Hepatocyte (in vitro differentiated cells): ENCODE data around the gene PEMT.

ENCODE experiments used
- EZH2 ChIP-seq: fragments of 200-600 bp; sonication (generic); IDR thresholded peaks from 2 replicates; pipeline ENCODE4 v1.6.1; 2016; ENCODE audit warnings: antibody characterized with exemption, mild to moderate bottlenecking, borderline replicate concordance
- EZH2phosphoT487 ChIP-seq: fragments of 200-600 bp; sonication (generic); IDR thresholded peaks from one replicate; pipeline ENCODE4 v1.6.1; 2018; ENCODE audit warnings: antibody characterized with exemption, mild to moderate bottlenecking, low read depth, moderate library complexity; ENCODE audit not compliant: unreplicated experiment, severe bottlenecking
- TF ChIP-seq, protein P1 (sequence below): fragments of 200-600 bp; sonication (generic); IDR thresholded peaks from 2 replicates; pipeline ENCODE4 v1.5.1; 2016; ENCODE audit warnings: antibody characterized with exemption, mild to moderate bottlenecking; ENCODE audit not compliant: poor library complexity

DNA sequence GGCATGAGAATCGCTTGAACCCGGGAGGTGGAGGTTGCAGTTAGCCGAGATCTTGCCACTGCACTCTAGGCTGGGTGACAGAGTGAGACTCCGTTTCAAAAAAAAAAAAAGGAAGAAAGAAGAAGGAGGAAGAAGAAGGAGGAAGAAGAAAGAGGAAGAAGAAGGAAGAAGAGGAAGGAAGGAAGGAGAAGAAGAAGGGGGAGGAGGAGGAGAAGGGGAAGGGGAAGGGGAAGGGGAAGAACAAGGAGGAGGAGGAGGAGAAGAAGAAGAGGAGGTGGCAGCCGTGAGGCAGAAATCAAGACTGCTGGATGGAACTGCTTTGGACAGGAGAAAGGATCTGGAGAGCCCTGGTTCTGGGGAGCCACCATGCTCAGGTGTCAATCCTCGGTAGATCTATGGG is 29.7 kb upstream of the PEMT start:
- TF ChIP-seq, protein P1, sequence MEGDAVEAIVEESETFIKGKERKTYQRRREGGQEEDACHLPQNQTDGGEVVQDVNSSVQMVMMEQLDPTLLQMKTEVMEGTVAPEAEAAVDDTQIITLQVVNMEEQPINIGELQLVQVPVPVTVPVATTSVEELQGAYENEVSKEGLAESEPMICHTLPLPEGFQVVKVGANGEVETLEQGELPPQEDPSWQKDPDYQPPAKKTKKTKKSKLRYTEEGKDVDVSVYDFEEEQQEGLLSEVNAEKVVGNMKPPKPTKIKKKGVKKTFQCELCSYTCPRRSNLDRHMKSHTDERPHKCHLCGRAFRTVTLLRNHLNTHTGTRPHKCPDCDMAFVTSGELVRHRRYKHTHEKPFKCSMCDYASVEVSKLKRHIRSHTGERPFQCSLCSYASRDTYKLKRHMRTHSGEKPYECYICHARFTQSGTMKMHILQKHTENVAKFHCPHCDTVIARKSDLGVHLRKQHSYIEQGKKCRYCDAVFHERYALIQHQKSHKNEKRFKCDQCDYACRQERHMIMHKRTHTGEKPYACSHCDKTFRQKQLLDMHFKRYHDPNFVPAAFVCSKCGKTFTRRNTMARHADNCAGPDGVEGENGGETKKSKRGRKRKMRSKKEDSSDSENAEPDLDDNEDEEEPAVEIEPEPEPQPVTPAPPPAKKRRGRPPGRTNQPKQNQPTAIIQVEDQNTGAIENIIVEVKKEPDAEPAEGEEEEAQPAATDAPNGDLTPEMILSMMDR: no peak
- TF ChIP-seq EZH2 (no peak), EZH2phosphoT487 (no peak)
